HepG2 (cell line): ENCODE measurements around the gene CSDE1. TPM values are rescaled to one million over a fixed set of nuclear protein-coding genes. Genes with fewer than 3 reads are reported as not detected.

ENCODE experiments used
- CCAR2 ChIP-seq: fragments of 200-400 bp; formaldehyde crosslinking; optimal IDR thresholded peaks from 2 replicates; pipeline ENCODE3; 2018; ENCODE audit warnings: low read depth, mild to moderate bottlenecking, low read length, moderate library complexity
- CREM ChIP-seq, 2 experiments: sonication (generic) in 1 of 2; formaldehyde crosslinking in 1 of 2; IDR thresholded peaks; 2 replicates each; pipeline versions ENCODE4 v1.4.0 to v1.6.1; 2016 to 2020; ENCODE audit warnings: antibody characterized with exemption in 1 of 2, mild to moderate bottlenecking in 1 of 2, missing genetic modification reagents in 1 of 2
- GATAD1 ChIP-seq: IDR thresholded peaks from 2 replicates; pipeline ENCODE4 v1.6.1; 2016; ENCODE audit warnings: missing genetic modification reagents, missing compliant biosample characterization
- HCFC1 ChIP-seq: fragments of 150-350 bp; IDR thresholded peaks from 2 replicates; pipeline ENCODE4 v1.6.1; 2014; ENCODE audit warnings: low read depth, low read length
- HOXA9 ChIP-seq: sonication (generic); formaldehyde crosslinking; IDR thresholded peaks from 2 replicates; pipeline ENCODE4 v1.8.1; 2022; ENCODE audit warnings: missing genetic modification reagents, mild to moderate bottlenecking, moderate library complexity, borderline replicate concordance
- NBN ChIP-seq: fragments of 450-650 bp; conservative IDR thresholded peaks from 2 replicates; pipeline ENCODE4 v1.6.1; 2017
- NFRKB ChIP-seq: fragments of 450-650 bp; IDR thresholded peaks from 2 replicates; pipeline ENCODE4 v1.6.1; 2017
- NR1H2 ChIP-seq: sonication (generic); formaldehyde crosslinking; IDR thresholded peaks from 2 replicates; pipeline ENCODE4 v1.8.1; 2022; ENCODE audit warnings: low read depth, missing genetic modification reagents, borderline replicate concordance
- RBM39 ChIP-seq: fragments of 200-400 bp; formaldehyde crosslinking; IDR thresholded peaks from one replicate; pipeline ENCODE4 v1.6.1; 2018; ENCODE audit warnings: antibody characterized with exemption, mild to moderate bottlenecking, low read depth, low read length; ENCODE audit not compliant: poor library complexity, severe bottlenecking
- RXRB ChIP-seq: IDR thresholded peaks from 2 replicates; pipeline ENCODE4 v1.6.1; 2016; ENCODE audit warnings: borderline replicate concordance, missing genetic modification reagents, missing compliant biosample characterization
- SNAPC5 ChIP-seq: sonication (generic); formaldehyde crosslinking; IDR thresholded peaks from 2 replicates; pipeline ENCODE4 v1.8.1; 2023; ENCODE audit warnings: mild to moderate bottlenecking, missing genetic modification reagents, borderline replicate concordance
- TCF7 ChIP-seq: sonication (generic); IDR thresholded peaks from 2 replicates; pipeline ENCODE4 v1.6.1; 2016; ENCODE audit warnings: antibody characterized with exemption, low read depth
- U2AF2 ChIP-seq: fragments of 200-400 bp; formaldehyde crosslinking; IDR thresholded peaks from 2 replicates; pipeline ENCODE4 v1.6.1; 2017; ENCODE audit warnings: low read depth, mild to moderate bottlenecking, low read length
- ZFAT ChIP-seq: sonication (generic); formaldehyde crosslinking; conservative IDR thresholded peaks from 2 replicates; pipeline ENCODE4 v1.8.1; 2023; ENCODE audit warnings: missing genetic modification reagents, inconsistent platforms
- ZFP91 ChIP-seq: sonication (generic); formaldehyde crosslinking; IDR thresholded peaks from 2 replicates; pipeline ENCODE4 v1.9.0; 2022; ENCODE audit warnings: missing genetic modification reagents, mild to moderate bottlenecking, borderline replicate concordance
- ZNF577 ChIP-seq: sonication (generic); formaldehyde crosslinking; IDR thresholded peaks from 2 replicates; pipeline ENCODE4 v1.4.0; 2020; ENCODE audit warnings: mild to moderate bottlenecking, low read depth, missing genetic modification reagents, borderline replicate concordance
- polyA plus RNA-seq, 8 experiments: library from polyadenylated mRNA; depleted of rRNA in 3 of 8; stranded (reverse) in 7 of 8; unstranded in 1 of 8; fragments of >200 nt; fragmentation: Illumina TruSeq in 4 of 8; extraction: Trizol in 4 of 8; gene quantifications; 2 replicates each; pipeline versions ENCODE4 v1.2.1 to v1.2.3, GENCODE V29; 2011 to 2016; ENCODE audit warnings: low read depth in 4 of 8, missing spikeins in 1 of 8, mixed read lengths in 1 of 8; ENCODE audit not compliant: insufficient read depth in 1 of 8
- total RNA-seq, 5 experiments: library from RNA; depleted of rRNA; stranded (reverse); fragments of >200 nt; fragmentation: Illumina TruSeq; extraction: Trizol; gene quantifications; 2 replicates each; pipeline ENCODE4 v1.2.3, GENCODE V29; 2016; ENCODE audit warnings: low read depth in 1 of 5
- TF ChIP-seq, protein P1 (sequence below): IDR thresholded peaks from 2 replicates; pipeline ENCODE4 v1.6.1; 2016; ENCODE audit warnings: mild to moderate bottlenecking
- TF ChIP-seq, protein P2 (sequence below): sonication (generic); formaldehyde crosslinking; IDR thresholded peaks from 2 replicates; pipeline ENCODE4 v1.4.0; 2020; ENCODE audit warnings: missing genetic modification reagents
- TF ChIP-seq, protein P3 (sequence below): sonication (generic); formaldehyde crosslinking; IDR thresholded peaks from 2 replicates; pipeline ENCODE4 v1.4.0; 2020; ENCODE audit warnings: missing genetic modification reagents

CSDE1 gene
- total and polyA plus RNA-seq, 2 of the 13 experiments (the other 11 are each of a cell fraction or from before 2014, with no cell fraction given), result 150 to 313 TPM

DNA sequence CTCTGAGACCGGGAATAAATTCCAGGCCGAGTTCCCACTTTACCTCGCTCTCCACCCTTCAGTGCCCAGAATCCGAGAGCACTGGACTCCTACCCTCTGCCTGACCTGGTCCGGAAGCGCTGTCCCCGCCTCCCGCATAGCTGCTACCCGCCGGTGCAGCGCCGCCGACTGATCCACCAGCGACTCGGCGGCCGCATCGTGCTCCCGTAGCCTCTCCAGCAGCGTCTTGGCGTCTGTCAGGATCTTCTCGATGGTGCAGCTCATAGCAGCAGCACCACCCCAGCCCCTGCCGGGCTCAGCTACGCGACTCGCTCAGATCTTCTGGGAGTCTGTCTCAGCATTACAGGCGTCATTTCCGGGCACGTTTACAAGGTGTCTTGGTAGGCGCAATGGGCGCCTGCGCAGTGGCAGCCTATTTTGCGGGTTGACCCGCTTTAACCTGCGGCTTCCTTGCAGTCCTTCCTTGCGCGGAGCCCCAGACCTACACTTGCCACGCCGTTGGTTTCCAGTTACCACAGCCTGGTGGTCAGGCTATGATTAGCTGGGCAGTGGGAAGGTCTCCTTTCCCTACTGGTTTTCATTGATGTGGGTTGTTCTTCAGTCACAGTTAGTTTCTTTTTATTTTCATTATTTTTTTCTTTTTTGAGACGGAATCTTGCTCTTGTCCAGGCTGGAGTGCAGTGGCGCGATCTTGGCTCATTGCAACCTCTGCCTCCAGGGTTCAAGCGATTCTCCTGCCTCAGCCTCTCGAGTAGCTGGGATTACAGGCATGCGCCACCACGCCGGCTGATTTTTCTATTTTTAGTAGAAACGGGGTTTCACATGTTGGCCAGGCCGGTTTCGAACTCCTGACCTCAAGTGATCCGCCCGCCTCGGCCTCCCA is 22.8 kb upstream of the CSDE1 start, which contains the start of gene SIKE1 (continued):
- TF ChIP-seq, protein P1, sequence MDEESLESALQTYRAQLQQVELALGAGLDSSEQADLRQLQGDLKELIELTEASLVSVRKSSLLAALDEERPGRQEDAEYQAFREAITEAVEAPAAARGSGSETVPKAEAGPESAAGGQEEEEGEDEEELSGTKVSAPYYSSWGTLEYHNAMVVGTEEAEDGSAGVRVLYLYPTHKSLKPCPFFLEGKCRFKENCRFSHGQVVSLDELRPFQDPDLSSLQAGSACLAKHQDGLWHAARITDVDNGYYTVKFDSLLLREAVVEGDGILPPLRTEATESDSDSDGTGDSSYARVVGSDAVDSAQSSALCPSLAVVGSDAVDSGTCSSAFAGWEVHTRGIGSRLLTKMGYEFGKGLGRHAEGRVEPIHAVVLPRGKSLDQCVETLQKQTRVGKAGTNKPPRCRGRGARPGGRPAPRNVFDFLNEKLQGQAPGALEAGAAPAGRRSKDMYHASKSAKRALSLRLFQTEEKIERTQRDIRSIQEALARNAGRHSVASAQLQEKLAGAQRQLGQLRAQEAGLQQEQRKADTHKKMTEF (CRISPR knock-in tag), result peak; percentile 86
- TF ChIP-seq, protein P2, sequence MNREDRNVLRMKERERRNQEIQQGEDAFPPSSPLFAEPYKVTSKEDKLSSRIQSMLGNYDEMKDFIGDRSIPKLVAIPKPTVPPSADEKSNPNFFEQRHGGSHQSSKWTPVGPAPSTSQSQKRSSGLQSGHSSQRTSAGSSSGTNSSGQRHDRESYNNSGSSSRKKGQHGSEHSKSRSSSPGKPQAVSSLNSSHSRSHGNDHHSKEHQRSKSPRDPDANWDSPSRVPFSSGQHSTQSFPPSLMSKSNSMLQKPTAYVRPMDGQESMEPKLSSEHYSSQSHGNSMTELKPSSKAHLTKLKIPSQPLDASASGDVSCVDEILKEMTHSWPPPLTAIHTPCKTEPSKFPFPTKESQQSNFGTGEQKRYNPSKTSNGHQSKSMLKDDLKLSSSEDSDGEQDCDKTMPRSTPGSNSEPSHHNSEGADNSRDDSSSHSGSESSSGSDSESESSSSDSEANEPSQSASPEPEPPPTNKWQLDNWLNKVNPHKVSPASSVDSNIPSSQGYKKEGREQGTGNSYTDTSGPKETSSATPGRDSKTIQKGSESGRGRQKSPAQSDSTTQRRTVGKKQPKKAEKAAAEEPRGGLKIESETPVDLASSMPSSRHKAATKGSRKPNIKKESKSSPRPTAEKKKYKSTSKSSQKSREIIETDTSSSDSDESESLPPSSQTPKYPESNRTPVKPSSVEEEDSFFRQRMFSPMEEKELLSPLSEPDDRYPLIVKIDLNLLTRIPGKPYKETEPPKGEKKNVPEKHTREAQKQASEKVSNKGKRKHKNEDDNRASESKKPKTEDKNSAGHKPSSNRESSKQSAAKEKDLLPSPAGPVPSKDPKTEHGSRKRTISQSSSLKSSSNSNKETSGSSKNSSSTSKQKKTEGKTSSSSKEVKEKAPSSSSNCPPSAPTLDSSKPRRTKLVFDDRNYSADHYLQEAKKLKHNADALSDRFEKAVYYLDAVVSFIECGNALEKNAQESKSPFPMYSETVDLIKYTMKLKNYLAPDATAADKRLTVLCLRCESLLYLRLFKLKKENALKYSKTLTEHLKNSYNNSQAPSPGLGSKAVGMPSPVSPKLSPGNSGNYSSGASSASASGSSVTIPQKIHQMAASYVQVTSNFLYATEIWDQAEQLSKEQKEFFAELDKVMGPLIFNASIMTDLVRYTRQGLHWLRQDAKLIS, result no peak
- TF ChIP-seq GATAD1 (CRISPR knock-in tag) (peak; percentile 96), ZFAT (CRISPR knock-in tag) (no peak), U2AF2 (no peak), NBN (no peak), HCFC1 (no peak; the same call in 1 of the 2 replicates), TCF7 (no peak), RBM39 (peak; percentile 85), ZNF577 (CRISPR knock-in tag) (no peak), CREM (IDR thresholded peaks at IDR 0.05) (peak; percentile 97), CREM (CRISPR knock-in tag; IDR thresholded peaks at IDR 0.05) (peak; percentile 76), HOXA9 (CRISPR knock-in tag) (no peak), RXRB (peak; percentile 75), ZFP91 (CRISPR knock-in tag) (peak; percentile 92), NR1H2 (CRISPR knock-in tag) (no peak; the same call in 1 of the 2 replicates), NFRKB (no peak), CCAR2 (no peak), SNAPC5 (CRISPR knock-in tag) (peak; percentile 66; the same call in 1 of the 2 replicates)
- TF ChIP-seq, protein P3, sequence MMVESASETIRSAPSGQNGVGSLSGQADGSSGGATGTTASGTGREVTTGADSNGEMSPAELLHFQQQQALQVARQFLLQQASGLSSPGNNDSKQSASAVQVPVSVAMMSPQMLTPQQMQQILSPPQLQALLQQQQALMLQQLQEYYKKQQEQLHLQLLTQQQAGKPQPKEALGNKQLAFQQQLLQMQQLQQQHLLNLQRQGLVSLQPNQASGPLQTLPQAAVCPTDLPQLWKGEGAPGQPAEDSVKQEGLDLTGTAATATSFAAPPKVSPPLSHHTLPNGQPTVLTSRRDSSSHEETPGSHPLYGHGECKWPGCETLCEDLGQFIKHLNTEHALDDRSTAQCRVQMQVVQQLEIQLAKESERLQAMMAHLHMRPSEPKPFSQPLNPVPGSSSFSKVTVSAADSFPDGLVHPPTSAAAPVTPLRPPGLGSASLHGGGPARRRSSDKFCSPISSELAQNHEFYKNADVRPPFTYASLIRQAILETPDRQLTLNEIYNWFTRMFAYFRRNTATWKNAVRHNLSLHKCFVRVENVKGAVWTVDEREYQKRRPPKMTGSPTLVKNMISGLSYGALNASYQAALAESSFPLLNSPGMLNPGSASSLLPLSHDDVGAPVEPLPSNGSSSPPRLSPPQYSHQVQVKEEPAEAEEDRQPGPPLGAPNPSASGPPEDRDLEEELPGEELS, result peak; percentile 55; the same call in 1 of the 2 replicates
